CD4-positive, alpha-beta T cell treated with Interleukin-2 at 100 ng/mL for 4 hours (primary cell): ENCODE measurements around the gene THSD7A.

Experiments used
- DNase-seq: peaks from one replicate; pipeline ENCODE4 v3.0.0-alpha.2; 2020; ENCODE audit warnings: low spot score

The THSD7A gene

DNA sequence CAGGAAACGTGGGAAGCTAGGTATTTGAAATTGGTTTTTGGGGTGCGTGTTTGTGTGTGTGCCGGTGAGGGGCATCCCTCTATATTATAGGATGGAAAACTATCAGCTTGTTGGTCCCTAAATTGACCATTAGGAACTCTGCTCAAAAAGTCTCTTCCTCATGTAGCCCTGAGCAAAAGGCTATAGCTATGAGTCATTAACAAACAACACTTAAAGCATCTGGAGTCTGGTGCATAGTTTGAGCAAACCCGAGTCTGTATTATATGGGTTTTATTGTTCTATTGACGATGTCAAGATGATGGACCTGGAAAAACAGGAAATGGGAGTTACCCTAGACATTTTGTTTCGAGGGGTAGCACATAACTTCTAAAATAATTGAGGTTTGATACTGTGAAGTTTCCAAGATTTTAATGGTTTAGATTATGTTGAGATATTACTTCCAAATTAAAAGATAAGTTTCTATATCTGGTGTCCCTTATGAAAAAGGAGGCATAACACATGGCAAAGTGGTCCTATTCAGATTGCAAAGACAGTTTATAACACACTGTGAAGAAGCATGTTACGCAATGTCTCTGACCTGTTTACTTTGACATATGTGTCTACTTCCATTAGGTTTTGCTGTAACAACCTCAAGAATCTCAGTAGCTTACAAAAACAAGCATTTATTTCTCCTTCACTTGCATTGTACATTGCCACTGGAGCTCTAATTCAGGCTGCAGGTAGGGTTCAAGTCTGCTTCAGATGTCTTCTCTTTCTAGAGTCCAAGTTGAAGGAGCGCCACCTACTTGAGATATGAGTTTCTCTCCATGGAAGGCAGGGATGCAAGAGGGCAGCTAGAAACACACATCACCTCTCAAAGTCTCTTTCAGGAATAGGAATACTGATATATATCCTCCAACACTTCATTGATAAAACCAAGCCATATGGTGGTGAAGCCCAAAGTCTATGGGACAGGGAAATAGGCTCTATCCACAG is 500.6 kb downstream of the THSD7A start:
- DNase-seq = no peak

DNA sequence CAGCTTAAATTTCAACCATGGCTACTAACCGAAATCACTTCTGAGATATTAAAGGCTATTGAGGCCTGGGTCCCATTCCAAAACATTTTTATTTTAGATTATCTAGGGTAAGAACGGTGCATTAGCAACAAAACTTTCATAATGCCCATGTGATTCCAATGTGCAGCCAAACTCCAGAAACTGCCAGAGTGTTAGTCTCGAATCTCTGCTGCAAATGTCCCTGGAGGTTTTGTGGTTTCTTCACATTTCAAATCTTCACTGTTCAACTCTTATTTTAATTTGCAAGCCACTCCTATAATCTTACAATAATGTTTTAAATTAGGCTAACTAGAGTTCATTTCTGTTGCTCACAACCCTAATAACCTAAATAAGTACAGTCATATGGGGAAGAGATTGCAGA is 501.3 kb downstream of the THSD7A start:
- no peak for DNase-seq

GRCh38 chr7:11330208-11330607 is 501.8 kb downstream of the THSD7A start:
- DNase-seq = no peak

DNA sequence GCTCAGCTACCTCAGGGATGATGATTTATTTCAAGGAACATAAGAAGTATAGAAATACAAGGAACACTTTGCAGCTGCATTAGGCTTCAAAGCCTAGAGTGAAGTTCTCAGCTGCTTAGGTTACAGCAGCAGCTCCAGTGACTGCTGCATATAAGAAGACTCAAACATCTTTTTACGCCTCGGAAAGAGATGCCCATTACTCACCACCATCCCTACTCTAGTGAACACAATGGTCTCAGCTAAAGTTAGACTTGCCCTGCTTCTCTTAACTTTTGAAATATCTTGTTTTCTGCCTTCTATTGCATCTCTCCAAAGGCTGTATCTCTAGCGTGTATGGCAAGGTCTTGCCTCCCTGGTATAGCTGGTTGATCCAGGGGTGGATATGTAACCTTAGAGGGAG is 502.4 kb downstream of the THSD7A start:
- no peak for DNase-seq

GRCh38 chr7:11328309-11328708 is 503.7 kb downstream of the THSD7A start:
- no peak for DNase-seq

- no peak for DNase-seq
Measured at GRCh38 chr7:11327633-11328032, 504.4 kb downstream of the THSD7A start.
